ENCODE measurements around the gene ABHD17C.
"Not testable (repeated sequence)": the region's sequence is repeated elsewhere in the genome, so short reads cannot be mapped to it uniquely, and the experiment has no call there.

Gene ABHD17C

GRCh38 chr15:80732818-80733217 is 37.7 kb downstream of the ABHD17C start:
- no peak for DNase-seq

DNA sequence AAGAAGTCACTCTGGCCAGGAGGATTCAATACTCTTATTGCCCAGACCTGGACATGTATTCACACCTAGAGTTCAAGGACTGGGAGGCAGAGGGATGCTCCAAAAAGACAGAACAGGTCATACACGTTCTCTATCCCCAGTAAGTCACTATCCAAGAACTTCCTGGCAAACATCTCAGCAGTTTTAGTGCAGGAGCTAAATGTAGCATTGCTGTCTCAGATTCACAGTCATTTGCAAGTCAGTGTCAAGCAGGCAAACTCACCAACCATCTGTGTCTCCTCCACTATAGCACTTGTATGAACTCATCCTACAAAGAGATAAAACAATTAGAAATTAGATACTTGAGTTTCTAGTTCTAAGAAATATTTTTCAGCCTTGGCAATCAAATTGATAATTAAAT is 38.4 kb downstream of the ABHD17C start:
- DNase-seq = no peak

GRCh38 chr15:80735344-80735743 is 40.2 kb downstream of the ABHD17C start:
- DNase-seq = no peak

- no peak for DNase-seq
Observed at GRCh38 chr15:80736560-80736959, 41.5 kb downstream of the ABHD17C start.

DNA sequence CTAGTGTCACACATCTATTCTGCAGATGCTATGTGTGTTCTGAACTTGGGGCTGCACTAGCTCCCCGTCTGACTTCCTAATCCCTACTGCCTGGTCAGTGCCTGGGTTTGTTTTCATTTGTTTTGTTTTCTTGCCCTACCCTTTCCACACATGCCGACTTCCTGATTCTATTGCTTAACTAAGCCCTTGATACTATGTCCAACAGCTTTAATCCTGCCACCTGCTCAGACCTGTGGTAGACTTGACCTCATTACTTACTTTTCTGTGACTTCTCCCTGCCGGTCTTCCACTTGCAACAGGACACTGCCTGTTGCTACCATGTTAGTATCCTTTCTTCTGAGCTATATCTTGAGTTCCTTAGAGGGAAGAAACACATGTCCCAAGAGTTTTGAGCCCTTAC is 44.8 kb downstream of the ABHD17C start:
- DNase-seq = no peak

DNA sequence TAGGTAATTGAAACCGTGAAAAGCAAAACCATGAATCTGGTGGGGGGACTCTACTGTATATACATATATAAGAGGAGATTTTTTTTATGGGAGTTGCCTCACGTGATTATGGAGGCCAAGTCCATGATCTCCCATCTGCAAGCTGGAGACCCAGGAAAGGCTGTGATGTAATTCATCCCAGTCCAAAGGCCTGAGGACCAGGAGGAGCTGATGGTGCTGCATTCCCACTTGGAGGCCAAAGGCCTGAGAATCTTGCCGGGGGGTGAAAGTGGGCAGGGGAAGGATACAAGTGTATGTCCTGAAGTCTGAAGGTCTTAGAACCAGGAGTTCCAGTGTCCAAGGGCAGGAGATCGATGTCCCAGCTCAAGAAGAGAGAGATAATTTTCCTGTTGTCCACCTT is 47.0 kb downstream of the ABHD17C start:
- no peak for DNase-seq

DNA sequence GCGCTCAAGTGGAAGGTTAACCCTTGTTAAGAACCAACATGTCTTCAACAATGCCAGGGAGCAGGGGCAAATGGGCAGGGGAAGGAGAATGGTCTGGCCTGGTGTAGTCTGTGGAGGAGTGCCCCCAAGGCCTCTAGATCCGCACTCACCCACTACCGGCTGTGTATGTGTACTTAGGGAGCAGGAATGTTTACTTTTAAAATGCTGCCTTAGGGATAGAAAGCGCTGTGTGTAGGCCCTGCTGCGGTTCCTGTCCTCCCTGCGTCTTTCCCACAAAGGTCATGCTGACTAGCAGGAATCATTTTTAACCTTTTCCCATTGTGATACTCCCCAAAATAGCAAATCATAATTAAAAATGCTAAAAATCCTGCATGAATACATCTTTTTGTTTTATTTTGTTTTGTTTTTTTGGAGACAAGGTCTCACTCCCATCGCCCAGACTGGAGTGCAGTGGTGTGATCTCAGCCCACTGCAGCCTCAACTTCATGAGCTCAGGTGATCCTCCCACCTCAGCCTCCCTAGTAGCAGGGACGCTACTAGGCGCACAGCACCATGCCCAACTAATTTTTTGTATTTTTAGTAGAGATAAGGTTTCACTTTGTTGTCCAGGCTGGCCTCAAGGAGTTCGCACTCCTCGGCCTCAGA is 48.2 kb downstream of the ABHD17C start:
- no peak for DNase-seq

DNA sequence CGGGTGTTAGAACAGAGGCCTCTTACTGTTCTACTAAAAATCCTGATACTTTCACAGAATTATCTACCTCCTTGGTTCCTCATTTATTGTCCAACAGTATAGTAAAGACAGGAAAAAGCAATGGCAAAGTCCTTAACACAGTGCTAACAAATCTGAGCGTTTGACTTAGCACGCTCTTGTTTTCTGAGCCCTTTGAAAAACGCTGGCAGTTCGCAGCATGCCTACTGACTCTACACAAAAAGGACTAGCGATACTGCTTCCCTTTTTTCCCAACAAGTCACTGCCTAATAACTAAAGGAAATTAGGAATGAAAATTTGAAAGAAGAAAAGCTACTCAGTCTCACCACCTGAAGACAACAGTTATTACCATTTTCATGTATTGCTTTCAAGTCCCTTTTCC is 49.3 kb downstream of the ABHD17C start:
- no peak for DNase-seq

GRCh38 chr15:80744826-80745225 is 49.7 kb downstream of the ABHD17C start:
- no peak for DNase-seq

- no peak for DNase-seq
Observed at GRCh38 chr15:80745888-80746287, 50.8 kb downstream of the ABHD17C start.

GRCh38 chr15:80747317-80748053 is 52.4 kb downstream of the ABHD17C start:
- no peak for DNase-seq

- no peak for DNase-seq
Observed at GRCh38 chr15:80749589-80749988, 54.5 kb downstream of the ABHD17C start.

DNA sequence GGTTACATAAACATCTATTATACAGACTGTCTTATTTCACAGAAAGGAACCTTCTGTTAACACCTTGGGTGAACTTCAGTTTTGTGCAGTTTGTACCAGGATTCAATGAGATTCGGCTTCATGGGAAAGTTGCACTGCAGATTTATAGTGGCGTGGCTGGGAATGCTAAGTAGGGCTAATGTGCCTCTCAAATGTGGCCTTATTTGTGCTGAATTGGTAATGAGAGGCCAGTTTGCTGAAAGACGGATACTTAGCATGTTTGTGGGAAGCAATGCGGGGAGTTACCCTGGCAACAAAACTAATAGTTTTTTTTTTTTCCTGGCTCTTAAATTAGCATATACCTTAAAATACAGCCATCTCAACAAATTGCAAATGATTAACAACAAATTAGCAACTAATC is 55.5 kb downstream of the ABHD17C start:
- DNase-seq = no peak

- DNase-seq = no peak
Observed at GRCh38 chr15:80752204-80752603, 57.1 kb downstream of the ABHD17C start.

DNA sequence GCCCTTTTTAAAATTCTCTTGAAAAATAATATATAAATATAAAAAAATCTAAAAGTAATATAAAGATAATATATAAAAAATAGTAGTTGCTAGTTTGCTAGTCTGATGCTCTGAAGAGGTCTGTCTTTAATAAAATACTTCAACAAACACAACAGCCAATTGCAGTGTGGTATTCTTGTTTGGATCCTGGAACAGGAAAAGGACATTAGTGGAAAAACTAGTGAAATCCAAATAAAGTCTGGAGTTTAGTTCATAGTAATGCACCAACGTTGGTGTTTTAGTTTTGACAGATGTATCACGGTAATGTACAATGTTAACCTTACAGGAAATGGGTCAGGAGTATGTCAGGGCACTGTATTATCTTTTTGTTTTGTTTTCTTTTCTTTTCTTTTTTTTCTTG is 58.1 kb downstream of the ABHD17C start:
- DNase-seq = no peak

DNA sequence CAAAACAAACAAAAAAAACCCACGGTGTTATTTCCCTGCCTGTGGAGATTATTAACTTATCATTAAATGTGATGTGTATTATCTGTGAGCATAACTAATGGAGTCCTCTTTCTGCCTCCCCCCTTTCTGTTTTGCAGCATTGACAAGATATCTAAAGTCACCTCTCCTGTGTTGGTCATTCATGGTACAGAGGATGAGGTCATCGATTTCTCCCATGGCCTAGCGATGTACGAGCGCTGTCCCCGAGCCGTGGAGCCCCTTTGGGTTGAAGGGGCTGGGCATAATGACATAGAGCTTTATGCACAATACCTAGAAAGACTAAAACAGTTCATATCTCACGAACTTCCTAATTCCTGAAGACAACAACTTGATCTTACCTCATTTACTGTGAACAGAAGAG is 58.9 kb downstream of the ABHD17C start:
- DNase-seq = no peak

DNA sequence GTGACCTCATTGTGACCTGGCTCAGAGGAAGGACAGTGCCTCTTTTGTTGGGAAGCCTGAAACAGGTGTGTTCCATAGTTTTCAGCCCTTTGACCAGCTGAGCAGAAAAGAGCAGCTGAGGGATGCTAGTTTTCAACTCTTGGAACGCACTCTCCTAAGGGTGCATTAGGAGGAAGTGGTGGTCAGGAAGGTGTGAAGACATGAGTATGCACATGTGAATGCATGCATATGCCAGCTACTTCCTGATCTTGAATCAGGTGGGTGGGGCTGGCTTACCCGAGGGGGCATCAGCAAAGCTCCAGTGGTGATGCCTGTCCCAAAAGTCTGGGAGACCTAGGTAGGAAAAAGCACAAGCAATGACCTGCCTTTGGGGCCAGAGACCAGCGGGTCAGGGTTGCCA is 60.8 kb downstream of the ABHD17C start:
- DNase-seq = no peak

GRCh38 chr15:80758130-80758745 is 63.1 kb downstream of the ABHD17C start:
- DNase-seq = no peak

- DNase-seq = no peak
Observed at GRCh38 chr15:80760960-80761359, 65.8 kb downstream of the ABHD17C start.

DNA sequence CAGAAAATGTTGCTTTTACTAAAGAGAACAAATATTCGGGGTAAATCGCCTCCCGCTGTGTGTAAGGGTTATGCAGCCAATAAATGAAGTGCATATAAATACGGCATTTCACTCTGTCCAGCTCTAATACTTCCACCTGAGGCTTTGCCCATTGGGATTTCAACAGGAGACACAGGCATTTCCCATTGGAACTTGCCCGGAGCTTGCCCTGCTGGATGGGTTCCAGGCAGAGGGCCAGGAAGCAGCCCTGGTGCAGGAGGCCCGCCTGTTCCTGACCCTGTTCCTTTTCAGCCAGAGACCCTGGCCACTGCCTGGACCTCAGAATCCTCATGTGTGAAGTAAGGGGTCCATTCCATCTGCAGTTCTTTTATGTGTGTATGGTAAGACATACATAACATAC is 66.6 kb downstream of the ABHD17C start:
- DNase-seq = no peak

DNA sequence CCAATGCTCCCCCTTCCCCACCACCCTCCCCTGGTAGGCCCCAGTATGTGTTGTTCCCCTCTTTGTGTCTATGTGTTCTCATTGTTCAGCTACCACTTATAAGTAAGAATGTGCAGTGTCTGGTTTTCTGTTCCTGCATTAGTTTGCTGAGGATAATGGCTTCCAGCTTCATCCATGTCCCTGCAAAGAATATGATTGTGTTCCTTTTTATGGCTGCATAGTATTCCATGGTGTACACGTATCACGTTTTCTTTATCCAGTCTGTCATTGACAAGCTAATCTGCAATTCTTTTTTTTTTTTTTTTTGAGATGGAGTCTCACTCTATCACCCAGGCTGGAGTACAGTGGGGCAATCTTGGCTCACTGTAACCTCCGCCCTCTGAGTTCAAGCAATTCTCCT is 68.1 kb downstream of the ABHD17C start:
- not testable (repeated sequence) for DNase-seq

GRCh38 chr15:80764535-80764934 is 69.4 kb downstream of the ABHD17C start:
- no peak for DNase-seq

DNA sequence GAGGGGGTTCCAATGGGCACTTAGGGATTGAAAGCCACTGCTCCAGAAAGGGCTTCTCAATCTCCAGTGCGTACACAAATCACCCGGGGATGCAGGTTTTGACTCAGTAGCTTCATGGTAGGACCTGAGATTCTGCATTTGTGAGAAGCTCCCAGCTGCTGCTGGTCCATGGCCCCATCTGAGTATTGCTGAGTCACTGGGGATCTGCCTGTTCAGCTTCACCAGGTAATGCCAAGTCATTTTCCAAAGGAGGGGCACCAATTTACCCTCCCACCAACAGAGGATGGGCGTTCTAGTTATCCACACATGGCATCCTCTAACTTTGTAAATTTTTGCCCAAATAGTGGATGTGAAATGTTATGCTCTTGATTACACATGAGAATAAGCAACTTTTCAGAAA is 71.2 kb downstream of the ABHD17C start:
- no peak for DNase-seq

GRCh38 chr15:80768158-80768557 is 73.0 kb downstream of the ABHD17C start:
- no peak for DNase-seq
